GM23248 (cell line): ENCODE measurements around the gene MMP1.

Source experiments
- EZH2 ChIP-seq: fragments of 200-600 bp; sonication (generic); IDR thresholded peaks from 2 replicates; pipeline ENCODE4 v1.6.1; 2018; ENCODE audit warnings: antibody characterized with exemption, mild to moderate bottlenecking; ENCODE audit not compliant: insufficient read depth, poor library complexity, severe bottlenecking
- EZH2phosphoT487 ChIP-seq: fragments of 200-600 bp; sonication (generic); IDR thresholded peaks from 2 replicates; pipeline ENCODE4 v1.6.1; 2018; ENCODE audit warnings: antibody characterized with exemption, moderate library complexity, mild to moderate bottlenecking, low read depth; ENCODE audit not compliant: insufficient read depth

DNA sequence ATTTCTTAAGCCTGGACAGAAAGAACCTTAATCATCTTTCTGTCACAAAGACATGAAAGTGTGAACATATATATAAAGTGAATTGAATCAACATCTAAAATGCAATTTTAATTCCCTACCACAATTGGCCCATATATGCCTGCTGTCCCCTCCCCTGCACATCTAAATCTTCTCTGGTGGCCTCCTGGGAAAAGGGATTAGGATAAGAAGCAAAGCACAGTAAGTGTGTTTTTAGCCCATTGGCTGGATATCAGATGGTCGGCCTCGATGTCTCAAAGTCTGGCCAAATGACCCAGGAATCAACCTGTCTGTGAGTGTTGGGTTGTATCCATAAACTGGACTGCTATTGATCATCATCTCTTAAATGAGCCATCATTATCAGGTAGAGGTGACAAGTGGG lies 39.7 kb upstream of the MMP1 start:
- TF ChIP-seq EZH2 (no peak), EZH2phosphoT487 (no peak)
